Measurements from ENCODE around the gene FAM98B.

DNA sequence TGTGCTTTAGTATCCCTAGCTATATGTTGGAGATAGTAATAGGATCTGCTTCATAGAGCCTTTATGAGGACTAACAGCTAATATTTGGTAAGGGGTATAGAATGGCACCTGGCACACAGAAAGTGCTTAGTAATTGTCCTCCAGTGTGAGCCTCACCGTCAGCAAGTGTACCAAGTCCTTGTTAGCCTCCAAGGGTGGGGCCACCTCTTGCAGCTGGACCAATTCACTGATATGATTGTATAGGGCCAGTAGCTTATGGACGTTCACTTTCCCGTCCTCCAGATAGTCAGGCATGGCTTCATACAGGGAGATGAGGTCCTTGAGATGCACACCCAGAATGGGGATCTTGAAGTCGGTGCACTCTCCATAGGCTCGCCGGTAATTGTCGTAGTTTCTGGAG, 53.6 kb downstream of the FAM98B start:
- TF ChIP-seq EP300 (IDR thresholded peaks at IDR 0.05; ENCODE audit: low read depth) (no peak), POLR2A (IDR thresholded peaks at IDR 0.05) (no peak), POLR2AphosphoS5 (IDR thresholded peaks at IDR 0.05) (no peak)
- TF ChIP-seq, protein P1, sequence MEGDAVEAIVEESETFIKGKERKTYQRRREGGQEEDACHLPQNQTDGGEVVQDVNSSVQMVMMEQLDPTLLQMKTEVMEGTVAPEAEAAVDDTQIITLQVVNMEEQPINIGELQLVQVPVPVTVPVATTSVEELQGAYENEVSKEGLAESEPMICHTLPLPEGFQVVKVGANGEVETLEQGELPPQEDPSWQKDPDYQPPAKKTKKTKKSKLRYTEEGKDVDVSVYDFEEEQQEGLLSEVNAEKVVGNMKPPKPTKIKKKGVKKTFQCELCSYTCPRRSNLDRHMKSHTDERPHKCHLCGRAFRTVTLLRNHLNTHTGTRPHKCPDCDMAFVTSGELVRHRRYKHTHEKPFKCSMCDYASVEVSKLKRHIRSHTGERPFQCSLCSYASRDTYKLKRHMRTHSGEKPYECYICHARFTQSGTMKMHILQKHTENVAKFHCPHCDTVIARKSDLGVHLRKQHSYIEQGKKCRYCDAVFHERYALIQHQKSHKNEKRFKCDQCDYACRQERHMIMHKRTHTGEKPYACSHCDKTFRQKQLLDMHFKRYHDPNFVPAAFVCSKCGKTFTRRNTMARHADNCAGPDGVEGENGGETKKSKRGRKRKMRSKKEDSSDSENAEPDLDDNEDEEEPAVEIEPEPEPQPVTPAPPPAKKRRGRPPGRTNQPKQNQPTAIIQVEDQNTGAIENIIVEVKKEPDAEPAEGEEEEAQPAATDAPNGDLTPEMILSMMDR (IDR thresholded peaks at IDR 0.05): no peak
